GM21447 (cell line): ENCODE data around the gene DPEP3.
"Not testable (repeated sequence)": the region's sequence is repeated elsewhere in the genome, so short reads cannot be mapped to it uniquely, and the experiment has no call there.

Source experiments
- ATAC-seq: cut with Tn5 transposase; IDR thresholded peaks from one replicate; pipeline ENCODE4 v1.9.1; 2021; ENCODE audit not compliant: unreplicated experiment

The DPEP3 gene

DNA sequence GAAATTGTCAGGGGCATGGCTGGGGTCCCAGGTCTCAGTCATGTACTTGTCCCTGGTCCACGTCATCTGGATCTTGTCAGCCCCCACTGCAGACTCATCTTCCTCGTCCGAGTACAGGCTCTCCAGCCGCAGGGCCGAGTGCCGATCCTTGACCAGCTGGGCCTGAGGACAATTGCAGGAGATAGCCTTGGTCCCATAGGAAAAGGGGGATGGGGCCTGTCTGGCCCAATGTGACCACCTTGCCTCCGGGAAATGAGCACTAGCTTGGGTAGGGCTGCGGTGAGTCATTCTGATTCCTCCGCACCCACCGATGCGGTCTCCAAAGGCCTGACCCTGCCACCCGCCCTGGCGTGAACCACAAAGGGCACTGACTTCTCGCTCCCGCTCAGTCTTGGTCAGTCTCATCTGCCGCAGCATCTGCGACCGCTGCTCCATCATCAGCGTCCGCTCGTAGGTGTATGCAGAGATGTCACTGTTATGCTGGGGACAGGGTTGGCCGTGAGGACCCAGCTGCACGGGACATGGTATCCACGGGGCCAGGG is 34.8 kb downstream of the DPEP3 start:
- ATAC-seq, result no peak

DNA sequence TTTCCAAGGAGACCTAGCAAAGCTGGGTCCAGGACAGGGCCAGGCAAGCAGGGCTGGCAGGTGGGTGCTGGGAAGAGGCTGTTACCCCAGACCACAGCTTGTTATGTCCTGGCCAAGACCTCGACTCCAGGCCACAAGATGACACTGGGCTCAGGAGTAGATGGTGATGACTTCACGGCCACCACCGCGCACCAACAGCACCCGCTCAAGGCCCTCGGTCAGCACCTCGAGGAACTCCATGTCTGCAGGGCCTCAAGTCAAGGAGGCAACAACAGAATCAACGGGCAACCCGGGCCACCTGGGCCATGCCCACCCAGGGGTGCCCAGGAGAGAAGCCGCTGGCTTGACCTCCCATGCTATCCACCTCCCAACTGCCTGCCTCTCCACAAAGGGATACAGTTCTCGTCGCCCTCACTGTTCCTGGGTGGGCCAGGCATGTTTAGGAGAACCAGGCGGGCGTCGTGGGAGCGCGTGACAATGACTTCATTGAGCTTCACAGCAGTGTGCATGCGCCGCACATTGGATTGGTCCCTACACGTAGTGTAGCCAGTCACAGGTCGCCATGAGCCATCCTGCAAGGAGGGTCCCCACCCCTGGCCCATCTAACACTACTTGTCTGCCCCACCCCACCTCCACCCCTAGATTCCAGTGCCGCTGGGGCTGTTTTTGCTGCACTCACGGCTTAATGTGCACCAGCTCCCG is 35.5 kb downstream of the DPEP3 start:
- no peak for ATAC-seq

DNA sequence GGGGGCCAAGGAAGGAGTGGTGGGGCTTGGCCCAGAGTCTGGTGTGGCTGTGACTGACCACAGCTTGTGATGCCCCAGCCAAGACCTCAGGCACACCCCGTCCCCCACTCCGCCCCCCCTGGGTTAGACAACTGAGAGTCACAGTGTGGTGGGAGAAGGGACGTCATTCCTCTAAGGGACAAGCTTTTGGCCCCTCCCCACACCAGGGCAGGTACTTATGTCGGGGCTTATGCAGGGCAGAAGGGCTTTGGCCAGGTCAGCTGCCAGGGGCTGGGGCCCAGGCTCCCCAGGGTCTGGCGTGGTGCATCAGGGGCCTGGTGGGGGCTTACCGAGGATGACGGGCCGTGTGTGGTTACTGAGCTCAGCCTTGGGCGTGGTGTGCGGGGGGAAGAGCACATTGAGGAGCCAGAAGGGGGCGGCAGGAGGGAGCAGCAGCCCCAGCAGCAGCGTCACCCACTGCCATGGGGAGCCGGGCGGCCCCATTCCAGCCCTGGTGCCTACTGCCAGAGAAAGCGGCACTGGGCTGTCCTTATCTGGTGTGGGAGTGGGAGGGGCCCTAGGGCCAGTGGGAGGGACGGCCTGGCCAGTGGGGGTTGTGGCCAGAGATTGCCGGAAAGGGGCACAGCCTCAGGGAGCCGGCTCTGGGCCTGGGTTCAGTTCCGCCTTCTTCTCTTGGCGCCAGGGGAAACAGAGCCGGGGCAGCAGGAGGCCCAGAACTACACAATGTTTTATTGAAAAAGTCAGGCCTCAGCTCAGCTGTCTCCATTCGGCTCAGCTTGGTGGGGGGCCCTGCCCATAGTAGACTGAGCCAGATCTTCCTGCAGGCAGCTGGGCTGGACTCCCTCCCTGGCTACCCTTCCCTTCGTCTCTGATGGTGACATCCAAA is 36.4 kb downstream of the DPEP3 start, which contains the start of gene LCAT:
Gene LCAT (minus strand): TSS at position 502 of the 886 bp plus-strand sequence. CDS start 19 bp downstream, at position 483.
- no peak for ATAC-seq

- no peak for ATAC-seq
These were observed 37.1 kb downstream of the DPEP3 start for GRCh38 chr16:67943256-67943618.

GRCh38 chr16:67942510-67943255 is 37.6 kb downstream of the DPEP3 start:
- ATAC-seq, result no peak

DNA sequence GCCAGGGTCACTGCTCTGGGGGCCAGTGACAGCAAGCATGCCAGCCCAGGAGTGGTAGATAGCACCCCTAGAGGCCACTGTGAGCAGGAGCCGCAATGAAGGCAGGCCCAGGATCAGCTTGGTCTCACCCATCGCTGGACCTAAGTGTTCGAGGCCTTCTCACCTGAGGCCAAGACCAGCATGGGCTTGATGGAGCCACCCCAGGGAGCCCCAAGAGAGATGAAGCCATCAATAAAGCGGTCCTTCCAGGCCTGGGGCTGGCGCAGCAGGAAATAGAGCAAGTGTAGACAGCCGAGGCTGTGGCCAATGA is 38.1 kb downstream of the DPEP3 start:
- no peak for ATAC-seq

- ATAC-seq, result no peak
These were observed 38.7 kb downstream of the DPEP3 start for GRCh38 chr16:67941469-67942199.

DNA sequence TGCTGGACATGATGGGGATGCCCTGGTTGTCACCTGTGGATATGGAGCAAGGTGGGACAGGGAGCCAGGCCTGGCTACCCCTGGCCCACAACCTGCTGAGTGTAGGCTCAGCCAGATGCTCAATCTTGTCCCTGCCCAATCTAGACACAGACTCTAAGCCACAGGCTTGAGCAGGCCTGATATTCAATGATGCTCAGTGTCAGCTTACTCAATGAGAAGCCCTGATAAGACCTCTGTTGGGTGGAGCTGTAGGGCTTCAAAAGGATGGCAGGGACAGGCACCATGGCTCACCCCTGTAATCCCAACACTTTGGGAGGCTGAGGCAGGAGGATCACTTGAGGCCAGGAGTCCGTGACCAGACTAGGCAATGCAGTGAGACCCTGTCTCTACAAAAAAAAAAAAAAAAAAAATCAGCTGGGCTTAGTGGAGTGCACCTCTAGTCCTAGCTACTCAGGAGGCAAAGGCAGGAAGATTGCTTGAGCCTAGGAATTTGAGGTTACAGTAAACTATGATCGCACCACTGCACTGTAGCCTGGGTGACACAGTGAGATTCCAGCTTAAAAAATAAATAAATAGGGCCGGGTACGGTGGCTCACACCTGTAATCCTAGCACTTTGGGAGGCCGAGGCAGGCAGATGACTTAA is 39.7 kb downstream of the DPEP3 start:
- ATAC-seq, result no peak

DNA sequence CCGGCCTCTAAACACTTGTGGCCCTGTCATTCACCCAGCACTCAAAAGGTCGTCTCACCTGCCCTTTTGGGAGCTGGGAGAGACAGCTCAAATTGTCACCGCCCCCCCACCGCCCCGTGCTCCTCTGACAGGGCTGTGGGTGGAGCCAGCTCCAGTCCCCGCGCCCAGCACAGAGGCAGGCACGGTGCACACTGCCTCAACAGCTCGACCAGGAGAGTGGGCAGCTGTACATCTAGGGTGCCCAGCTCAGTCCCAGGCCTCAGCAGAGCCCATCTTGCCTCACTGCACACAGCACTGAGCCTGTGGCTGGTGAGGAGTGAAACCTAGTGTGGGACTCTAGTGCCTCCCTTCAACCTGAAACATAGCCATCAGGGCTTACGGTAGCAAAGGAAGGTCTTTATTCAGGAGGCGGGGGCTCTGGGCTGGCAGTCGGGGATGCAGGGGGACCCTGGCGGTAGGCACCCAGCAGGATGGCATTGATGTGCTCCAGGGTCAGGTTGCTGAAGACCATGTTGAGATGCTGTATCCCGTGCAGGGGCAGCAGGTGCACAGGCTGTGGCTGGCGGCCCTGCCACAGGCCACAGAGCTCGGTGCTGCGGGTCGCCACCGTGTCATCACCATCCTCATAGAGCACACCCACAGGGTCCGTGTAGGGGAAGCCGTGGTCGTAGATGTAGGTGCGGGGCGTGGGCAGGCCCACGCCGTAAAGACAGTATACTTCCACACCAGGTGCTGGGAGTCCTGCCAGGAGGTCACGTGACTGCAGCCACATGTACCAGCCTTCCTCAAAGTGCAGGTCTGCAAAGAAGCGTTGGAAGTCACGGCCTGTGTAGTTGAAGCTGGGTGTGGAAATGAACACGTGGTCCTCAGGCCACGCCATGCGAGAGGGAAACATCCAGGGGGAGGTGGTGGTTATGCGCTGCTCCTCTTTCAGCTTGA is 40.5 kb downstream of the DPEP3 start:
- no peak for ATAC-seq

GRCh38 chr16:67937713-67938112 is 42.6 kb downstream of the DPEP3 start:
- not testable (repeated sequence) for ATAC-seq

DNA sequence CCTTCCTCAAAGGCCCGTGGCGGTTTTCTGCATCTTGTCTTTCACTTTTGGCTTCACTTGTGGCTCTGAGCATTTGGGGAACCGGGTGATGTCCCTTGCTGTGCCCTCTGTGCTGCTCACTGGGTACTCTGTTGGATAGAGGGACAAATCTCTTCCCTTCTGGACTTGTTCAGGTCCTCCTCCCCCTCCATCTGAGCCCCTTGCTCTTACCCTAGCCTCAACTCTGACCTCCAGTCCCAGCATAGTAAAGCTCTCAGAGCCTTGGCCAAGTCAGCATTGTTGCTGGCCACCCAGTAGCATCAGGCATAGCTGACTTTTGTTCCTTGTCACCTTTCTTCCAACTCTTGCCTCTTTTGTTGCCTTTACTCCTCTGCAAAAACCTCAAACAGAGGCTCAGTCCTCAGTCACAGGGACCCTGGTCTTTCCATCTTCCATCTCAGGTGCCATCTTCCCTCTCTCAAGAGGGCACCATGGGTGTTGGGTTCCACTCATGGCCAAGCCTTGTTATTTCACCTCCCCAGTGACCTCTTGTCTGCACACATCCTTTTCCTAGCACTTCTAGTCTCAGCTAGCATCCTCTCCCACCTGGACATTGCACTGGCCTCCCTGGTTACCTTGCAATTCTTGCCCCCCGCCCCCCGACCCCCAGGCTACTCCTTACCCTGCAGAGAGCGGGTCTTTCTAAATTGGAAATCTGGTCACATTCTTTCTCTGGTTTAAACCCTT is 43.3 kb downstream of the DPEP3 start:
- ATAC-seq, result peak; percentile 66

GRCh38 chr16:67936124-67936879 is 44.0 kb downstream of the DPEP3 start, which contains the start of gene PSMB10:
PSMB10 (minus strand) TSS chr16:67936850; CDS start chr16:67936749, 101 bp downstream.
- no peak for ATAC-seq

DNA sequence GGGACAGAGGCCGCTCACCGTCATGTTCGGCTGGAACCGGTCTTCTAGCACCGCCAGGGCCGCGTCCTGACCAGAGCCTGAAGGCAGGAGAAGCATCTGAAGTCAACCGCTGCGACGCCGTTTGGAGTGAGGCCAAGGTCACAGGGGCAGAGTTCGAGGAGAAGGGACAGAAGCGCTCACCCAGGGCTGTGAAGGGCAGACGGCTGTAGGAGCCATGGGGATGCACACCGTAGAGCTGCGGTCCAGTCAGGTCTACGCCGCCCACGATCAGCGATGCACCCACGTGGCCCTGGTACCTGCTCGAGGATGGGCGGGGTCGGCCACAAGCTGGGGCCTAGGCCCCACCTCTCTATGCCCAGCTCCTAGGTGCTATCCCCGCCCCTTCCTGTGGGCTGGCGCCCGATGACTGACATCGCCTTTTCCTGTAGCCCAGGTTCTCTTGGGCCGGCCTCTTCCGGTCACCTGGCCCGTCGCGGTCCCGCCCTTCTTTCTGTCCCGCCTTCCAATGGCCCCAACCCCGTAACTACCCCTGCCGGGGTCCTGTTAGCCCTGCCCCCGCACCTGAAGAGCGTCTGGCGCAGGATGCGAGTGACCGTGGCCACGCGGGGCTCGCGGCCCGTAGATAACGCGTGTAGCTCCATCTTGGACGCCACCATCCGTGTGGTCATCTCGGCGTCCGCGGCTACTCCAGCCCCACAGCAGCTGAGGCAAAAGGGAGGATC is 44.7 kb downstream of the DPEP3 start:
- ATAC-seq, result peak; percentile 84

DNA sequence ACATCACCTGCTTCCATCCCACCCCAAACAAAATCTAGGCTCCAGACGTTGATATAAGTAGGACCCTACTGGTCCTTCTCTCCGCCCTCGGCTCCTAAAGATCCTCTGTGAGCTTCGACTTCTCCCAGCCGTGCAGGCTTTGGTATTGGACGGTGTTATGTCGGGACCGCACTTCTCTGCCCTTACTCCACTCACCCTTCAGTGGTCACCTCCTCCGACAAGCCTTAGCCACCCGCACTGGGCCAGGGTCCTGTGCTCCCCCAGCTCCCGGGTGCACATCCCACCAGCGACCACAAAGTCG is 45.2 kb downstream of the DPEP3 start:
- no peak for ATAC-seq

GRCh38 chr16:67934306-67935100 is 45.8 kb downstream of the DPEP3 start:
- ATAC-seq, result no peak

DNA sequence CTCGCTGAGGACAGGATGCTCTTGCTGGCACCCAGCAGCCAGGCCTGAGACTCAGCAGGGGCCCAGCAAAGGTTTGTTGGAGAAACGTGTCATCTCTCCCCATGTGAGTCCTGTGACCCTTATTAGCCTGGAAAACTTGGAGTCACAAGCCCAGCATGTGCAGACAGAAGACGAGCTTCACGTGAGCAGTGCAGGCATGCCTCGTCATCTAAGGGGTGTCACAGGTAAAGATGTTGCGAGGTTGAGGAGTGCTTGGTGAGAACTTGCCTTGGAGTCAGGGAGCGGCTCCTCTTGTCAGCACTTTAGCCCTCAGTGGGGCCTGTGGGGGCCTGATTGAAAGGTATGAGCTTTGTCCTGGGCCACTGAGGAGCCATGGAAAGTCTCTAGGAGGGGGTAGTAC is 46.5 kb downstream of the DPEP3 start:
- ATAC-seq, result no peak
